ENCODE measurements around the gene SCAF4.

Gene SCAF4

GRCh38 chr21:31735511-31735992, 3.6 kb upstream of the SCAF4 start:
- FAIRE-seq, result no peak

- FAIRE-seq, result no peak
Measured at GRCh38 chr21:31733551-31734149, 1.7 kb upstream of the SCAF4 start.

DNA sequence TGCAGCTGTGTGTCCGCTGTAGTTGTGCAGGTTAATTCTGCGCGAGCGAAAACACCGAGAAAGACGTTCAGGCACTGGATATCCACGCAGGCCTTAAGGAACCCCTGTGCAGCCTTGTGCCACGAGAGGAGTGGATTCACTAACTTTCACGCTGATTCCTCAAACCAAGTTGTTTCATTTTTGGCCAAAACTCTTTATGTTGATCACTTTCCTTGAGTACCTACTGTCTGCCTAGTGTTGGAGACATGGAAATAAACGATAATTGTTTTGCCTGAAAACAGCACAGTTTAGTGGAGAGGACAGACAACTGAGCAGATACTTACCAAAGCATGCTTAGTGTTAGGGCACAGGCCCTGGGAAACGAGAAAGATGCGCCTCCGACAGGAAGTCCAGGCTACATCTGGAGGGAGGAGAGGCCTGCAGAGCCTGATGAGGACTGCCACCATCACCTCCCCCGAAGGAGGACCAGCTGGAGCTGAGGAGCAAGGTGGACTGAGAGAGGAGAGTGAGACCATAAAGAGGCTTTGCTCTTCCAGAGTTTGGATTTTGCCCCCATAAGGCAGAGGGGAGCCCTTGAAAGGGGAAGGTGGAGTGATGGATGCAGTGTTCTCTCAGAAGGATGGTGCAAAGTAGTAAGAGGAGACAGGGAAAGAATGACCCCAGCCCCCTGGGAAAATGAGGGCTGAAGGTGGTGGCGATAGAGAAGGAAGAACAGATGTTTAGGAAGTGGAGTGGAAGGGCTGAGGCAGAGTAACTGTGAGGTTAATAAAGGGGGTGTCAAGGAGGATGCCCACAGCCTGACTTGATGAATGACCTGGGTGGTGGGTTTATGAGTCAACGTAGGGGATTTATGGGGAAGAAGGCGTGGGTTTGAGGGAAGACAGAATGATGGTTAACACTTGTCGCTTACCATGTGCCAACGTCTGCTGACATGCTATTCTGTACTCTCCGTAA, 956 bp upstream of the SCAF4 start:
- FAIRE-seq, result no peak

- no peak for FAIRE-seq
Measured at GRCh38 chr21:31731056-31731856, 662 bp downstream of the SCAF4 start.

DNA sequence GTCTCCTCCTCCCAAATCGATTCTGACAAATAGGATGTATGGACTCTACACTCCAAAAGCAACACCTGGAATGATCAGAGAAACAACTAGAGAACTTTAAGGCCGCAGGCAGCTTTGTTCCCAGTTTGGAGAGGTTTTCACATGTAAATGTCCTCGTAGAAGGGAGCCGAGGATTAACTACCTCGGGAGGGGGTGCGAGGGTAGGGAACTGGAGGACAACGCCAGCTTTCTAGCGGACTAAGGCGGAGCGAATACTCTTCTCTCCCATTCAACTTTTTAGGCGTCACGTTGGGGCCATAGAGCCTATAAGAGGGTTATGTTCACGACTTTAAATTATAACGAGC, 1.2 kb downstream of the SCAF4 start:
- no peak for FAIRE-seq

DNA sequence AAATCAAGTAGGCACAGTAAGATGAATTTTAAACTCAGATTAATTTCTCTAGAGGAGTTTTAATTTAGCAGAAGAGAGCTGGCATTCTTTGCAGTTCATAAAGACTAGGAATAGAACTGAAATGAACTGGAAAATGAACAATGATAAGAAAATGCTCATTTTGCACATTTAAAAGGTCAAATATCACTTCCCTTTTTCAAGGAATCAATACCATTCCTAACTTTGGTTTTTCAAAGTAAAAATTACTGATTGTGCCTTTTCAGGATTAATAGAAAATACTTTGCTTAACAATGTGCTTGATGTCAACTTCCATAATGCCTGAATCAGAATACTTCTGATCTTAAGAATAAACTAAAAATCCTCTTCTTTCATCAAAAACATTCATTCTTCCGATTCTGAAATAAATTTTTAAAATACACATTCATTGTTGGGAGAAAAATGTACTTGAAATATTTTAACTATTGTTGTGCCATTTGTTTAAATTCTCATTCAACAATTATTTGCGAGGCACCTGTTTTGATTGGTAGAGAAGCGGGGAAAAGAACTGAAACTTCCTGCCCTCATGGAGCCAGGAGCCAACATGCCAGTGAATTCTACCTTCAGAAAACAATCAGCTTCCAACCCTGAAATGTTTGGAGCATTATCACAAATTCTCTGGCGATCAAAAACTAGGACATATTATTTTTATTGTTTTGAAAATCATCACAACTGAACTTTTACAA, 2.1 kb downstream of the SCAF4 start:
- FAIRE-seq, result no peak

DNA sequence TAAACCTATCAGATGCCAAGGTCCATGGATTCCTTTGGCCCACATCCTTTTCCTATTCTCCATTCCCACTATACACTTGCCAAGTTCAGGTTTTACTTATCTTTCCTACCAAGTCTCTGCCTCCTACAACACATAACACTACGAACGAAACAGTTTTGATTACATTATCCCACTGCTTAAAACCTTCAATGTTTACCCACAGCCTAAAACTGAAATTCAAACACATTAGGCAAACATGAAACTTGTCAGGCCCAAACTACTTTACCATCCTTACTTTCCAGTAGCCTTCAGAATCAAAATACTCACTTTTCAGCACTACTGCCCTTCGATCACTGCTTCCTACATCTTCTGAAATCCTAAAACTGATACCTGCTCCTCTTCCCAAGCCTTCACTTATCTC, 3.0 kb downstream of the SCAF4 start:
- FAIRE-seq, result no peak

GRCh38 chr21:31728191-31728590, 3.7 kb downstream of the SCAF4 start:
- FAIRE-seq, result no peak

GRCh38 chr21:31727181-31727580, 4.7 kb downstream of the SCAF4 start:
- no peak for FAIRE-seq

- FAIRE-seq, result no peak
Measured at GRCh38 chr21:31726407-31726806, 5.5 kb downstream of the SCAF4 start.

GRCh38 chr21:31725202-31725839, 6.6 kb downstream of the SCAF4 start:
- no peak for FAIRE-seq

DNA sequence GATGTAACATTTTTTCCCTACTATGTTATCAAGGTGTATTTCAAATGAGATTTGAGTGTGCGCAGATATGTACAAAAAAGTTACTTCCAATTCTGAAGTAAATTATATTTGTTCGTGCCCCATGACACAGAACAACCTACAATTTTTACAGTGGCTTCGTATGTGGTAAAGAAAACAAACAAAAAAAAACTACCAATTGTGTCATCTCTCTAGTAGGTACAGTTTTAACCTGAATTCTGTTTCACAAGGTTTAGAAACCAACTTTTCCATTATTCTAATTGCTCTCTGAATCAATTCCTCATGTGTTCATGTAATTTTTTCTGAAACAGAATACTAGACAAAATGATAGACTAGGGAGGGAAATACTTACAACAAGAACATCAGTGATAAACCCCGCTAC, 7.4 kb downstream of the SCAF4 start:
- no peak for FAIRE-seq

DNA sequence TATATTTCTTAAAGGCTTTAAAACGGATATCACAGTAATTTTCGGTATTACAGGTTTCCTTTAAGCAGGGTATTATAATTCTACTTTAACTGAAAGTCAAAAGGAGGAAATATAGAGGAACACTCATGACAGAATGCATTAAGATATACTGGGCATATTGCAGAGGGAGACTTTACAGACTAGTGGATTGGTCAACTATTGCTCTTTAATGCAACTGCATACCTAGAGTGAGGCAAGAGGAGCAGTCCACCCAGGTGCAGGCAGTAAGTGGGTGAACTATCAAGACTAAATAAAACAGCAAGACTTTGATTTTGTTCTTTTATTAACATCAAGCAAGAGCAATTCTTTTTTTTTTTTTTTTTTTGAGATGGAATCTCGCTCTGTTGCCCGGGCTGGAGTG, 10.5 kb downstream of the SCAF4 start:
- FAIRE-seq, result no peak

DNA sequence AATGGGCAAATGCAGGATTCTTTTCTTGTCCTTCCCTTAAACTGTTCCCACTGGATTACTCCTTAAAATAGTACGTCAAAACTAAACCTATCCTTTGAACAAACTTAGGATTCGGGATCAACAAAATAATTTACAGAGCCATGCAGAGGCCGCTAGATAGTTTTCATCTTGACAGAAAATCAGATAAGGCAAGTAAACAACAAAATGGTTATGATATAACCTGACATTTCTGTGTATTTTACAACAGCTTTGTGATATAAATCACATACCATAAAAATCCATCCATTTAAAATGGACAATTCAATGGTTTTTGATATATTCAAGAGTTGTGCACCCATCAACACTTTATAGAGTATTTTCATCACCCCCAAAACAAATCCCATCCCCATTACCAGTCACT, 11.2 kb downstream of the SCAF4 start:
- no peak for FAIRE-seq

DNA sequence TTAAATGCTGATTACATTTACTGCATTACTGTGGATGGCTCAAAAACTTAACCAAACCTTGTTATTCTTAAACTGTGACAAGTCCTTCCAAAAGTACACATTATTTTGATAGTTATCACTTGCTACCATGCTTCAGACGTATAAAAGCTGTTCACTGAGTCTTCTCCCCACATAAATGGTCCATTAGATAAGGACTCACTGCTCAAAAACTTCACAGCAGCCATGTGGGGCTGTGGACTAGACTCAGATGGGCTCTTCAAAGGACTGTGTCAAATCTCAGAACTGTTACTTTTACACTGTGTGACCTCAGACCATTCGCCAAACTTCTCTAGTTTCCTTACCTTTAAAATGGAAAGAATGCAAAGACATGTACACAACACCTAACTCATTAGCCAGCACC, 11.6 kb downstream of the SCAF4 start:
- no peak for FAIRE-seq

- FAIRE-seq, result no peak
Measured at GRCh38 chr21:31716106-31716505, 15.8 kb downstream of the SCAF4 start.

GRCh38 chr21:31714741-31715365, 17.1 kb downstream of the SCAF4 start:
- no peak for FAIRE-seq

GRCh38 chr21:31713973-31714740, 17.8 kb downstream of the SCAF4 start:
- FAIRE-seq, result no peak

DNA sequence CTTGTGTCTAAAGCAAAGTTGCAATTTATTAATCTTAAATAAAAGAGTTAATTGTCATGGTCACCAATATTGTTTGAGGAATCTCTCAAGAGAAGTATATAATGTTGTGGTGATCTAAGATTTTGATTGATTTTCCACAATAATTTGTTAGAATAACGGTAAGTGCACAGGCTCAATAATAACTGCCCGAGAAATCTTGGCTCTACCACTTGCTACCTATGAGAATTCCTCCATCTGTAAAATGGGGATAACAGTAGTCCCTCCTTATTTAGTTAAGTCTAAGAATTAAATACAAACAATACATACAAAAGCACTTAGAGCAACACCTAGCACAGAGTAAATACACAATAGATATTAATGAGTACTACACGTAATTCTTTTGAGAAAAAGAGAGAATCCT, 18.8 kb downstream of the SCAF4 start:
- FAIRE-seq, result no peak

DNA sequence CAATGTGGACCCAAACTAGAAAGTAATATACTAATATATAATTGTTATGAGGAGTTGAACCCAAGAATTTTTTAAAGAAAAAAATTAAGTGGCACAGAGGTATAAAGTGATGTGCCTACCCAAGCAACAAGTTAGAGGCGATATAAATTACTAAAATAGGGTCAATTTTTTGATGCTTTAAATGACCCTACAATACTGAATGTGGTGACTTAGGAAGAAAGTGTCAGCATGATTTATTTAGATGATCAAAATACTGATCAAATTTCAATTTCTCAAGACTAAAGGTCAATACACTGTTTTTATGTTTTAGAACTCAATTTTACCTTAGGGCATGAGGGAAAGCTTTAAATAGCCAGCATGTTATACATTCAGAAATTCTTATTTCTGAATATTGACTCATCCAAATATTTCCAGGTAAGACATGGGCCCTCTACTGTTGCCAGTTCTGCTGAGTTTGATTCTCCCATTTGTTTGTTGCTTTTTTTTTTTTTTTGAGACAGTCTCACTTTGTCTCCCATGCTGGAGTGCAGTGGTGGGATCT, 20.1 kb downstream of the SCAF4 start:
- FAIRE-seq, result no peak

- no peak for FAIRE-seq
Measured at GRCh38 chr21:31711326-31711725, 20.6 kb downstream of the SCAF4 start.

Measured in colon (tissue), 2 donors.